ENCODE measurements around the gene FARS2. TPM values are rescaled to one million over a fixed set of nuclear protein-coding genes. Genes with fewer than 3 reads are reported as not detected.

Gene FARS2
- total and polyA plus RNA-seq, 2 of the 13 experiments (the other 11 are each of a cell fraction or from before 2014, with no cell fraction given), result 15.4 to 26.0 TPM

- Histone ChIP-seq H3K36me3 (replicated peaks in 1 of 2; ENCODE audit: control insufficient read depth in 1 of 2, insufficient read depth in 2 of 2, low read length in 2 of 2) (no peaks in the 10 kb centered on the region), H3K79me2 (ENCODE audit: insufficient read depth, low read length) (no peaks in the 10 kb centered on the region), H3K4me1 (ENCODE audit: insufficient read depth, low read length) (no peaks in the 10 kb centered on the region), H2AFZ (ENCODE audit: low read length) (no peak overlapping the region), H3K27me3 (ENCODE audit: control insufficient read depth in 1 of 2, insufficient read depth in 2 of 2, low read length in 2 of 2) (no peaks in the 10 kb centered on the region), H3K27ac (ENCODE audit: extremely low read length, insufficient read depth, low read length) (no peak overlapping the region), H3K4me2 (ENCODE audit: low read depth, low read length) (no peak overlapping the region), H3K4me3 (replicated peaks in 1 of 3; ENCODE audit: insufficient read depth in 1 of 3, low read depth in 2 of 3, low read length in 3 of 3) (no peak overlapping the region), H3K9ac (ENCODE audit: insufficient read depth, low read depth, low read length) (no peak overlapping the region), H3K9me3 (ENCODE audit: low read length) (peaks cover 7% of the 10 kb centered on the region; the same call in 1 of the 2 replicates), H4K20me1 (ENCODE audit: insufficient read depth, low read length) (no peaks in the 10 kb centered on the region)
- CTCF ChIA-PET (ENCODE audit: low intra/inter-chr PET ratio, low total read pairs), result no interaction called here
- DNase-seq (ENCODE audit: low spot score) (no peak), FAIRE-seq (no peak), ATAC-seq (no peak)
- TF ChIP-seq MAFF (IDR thresholded peaks at IDR 0.05; ENCODE audit: low read depth, low read length) (no peak), PPARG (CRISPR knock-in tag; conservative IDR thresholded peaks at IDR 0.05) (no peak)
- POLR2A ChIA-PET, result no interaction called here
- in situ Hi-C loops (cut with HindIII; ENCODE audit: extremely low pct_ligation_motif_present, low pct_unique_long_range_greater_than_20kb) (no loop called here), intact Hi-C loops (cut with micrococcal nuclease; ENCODE audit: unreplicated experiment) (no loop called here)
- 89% methylated on average over 6 of the region's 6 CpGs for WGBS (ENCODE audit: low lambda C conversion rate)
- BruUV-seq (replicated peaks), result no TSS peak
Observed at GRCh38 chr6:5345324-5345723, 84.0 kb downstream of the FARS2 start.

GRCh38 chr6:5351552-5352210 is 90.4 kb downstream of the FARS2 start:
- DNase-seq (ENCODE audit: low spot score) (no peak), FAIRE-seq (no peak), ATAC-seq (no peak)
- no peak overlapping the region for H3K4me3 ChIP-seq (replicated peaks in 1 of 3; ENCODE audit: insufficient read depth in 1 of 3, low read depth in 2 of 3, low read length in 3 of 3)
- WGBS (ENCODE audit: low lambda C conversion rate), result 94% methylated on average over 6 of the region's 6 CpGs
- H3K4me1 ChIP-seq (ENCODE audit: insufficient read depth, low read length), result no peaks in the 10 kb centered on the region
- no peaks in the 10 kb centered on the region for H4K20me1 ChIP-seq (ENCODE audit: insufficient read depth, low read length)
- peaks cover 7% of the 10 kb centered on the region; the same call in 1 of the 2 replicates for H3K9me3 ChIP-seq (ENCODE audit: low read length)
- H3K4me2 ChIP-seq (ENCODE audit: low read depth, low read length), result no peak overlapping the region
- no peaks in the 10 kb centered on the region for H3K27me3 ChIP-seq (ENCODE audit: control insufficient read depth in 1 of 2, insufficient read depth in 2 of 2, low read length in 2 of 2)
- intact Hi-C loops (cut with micrococcal nuclease; ENCODE audit: unreplicated experiment) (no loop called here), in situ Hi-C loops (cut with HindIII; ENCODE audit: extremely low pct_ligation_motif_present, low pct_unique_long_range_greater_than_20kb) (no loop called here)
- H3K36me3 ChIP-seq (replicated peaks in 1 of 2; ENCODE audit: control insufficient read depth in 1 of 2, insufficient read depth in 2 of 2, low read length in 2 of 2), result no peaks in the 10 kb centered on the region
- no peak for TF ChIP-seq ZNF749 (CRISPR knock-in tag; IDR thresholded peaks at IDR 0.05; ENCODE audit: borderline replicate concordance)
- peak; percentile 34; the same call in 1 of the 2 replicates for TF ChIP-seq CEBPG (CRISPR knock-in tag; IDR thresholded peaks at IDR 0.05)
- TF ChIP-seq CEBPB (IDR thresholded peaks at IDR 0.05; ENCODE audit: borderline replicate concordance, low read depth, low read length), result peak; percentile 94
- POLR2A ChIA-PET, result no interaction called here
- CTCF ChIA-PET (ENCODE audit: low intra/inter-chr PET ratio, low total read pairs), result no interaction called here
- BruUV-seq (replicated peaks), result no TSS peak
- H3K9ac ChIP-seq (ENCODE audit: insufficient read depth, low read depth, low read length), result no peak overlapping the region
- no peak overlapping the region for H3K27ac ChIP-seq (ENCODE audit: extremely low read length, insufficient read depth, low read length)
- H3K79me2 ChIP-seq (ENCODE audit: insufficient read depth, low read length), result no peaks in the 10 kb centered on the region
- H2AFZ ChIP-seq (ENCODE audit: low read length), result no peak overlapping the region

Measured in HepG2 (cell line).